ENCODE measurements around the gene DNTT. TPM values are rescaled to one million over a fixed set of nuclear protein-coding genes. Genes with fewer than 3 reads are reported as not detected.
"Not testable (repeated sequence)": the region's sequence is repeated elsewhere in the genome, so short reads cannot be mapped to it uniquely, and the experiment has no call there.

Gene DNTT
- total RNA-seq, 1 experiment from 2014 or later: not detected

- no peak for DNase-seq (ENCODE audit: low read depth)
Measured at GRCh38 chr10:96276426-96276825, 27.8 kb upstream of the DNTT start.

- no peak for DNase-seq (ENCODE audit: low read depth)
Measured at GRCh38 chr10:96276831-96277230, 27.4 kb upstream of the DNTT start.

GRCh38 chr10:96279191-96279641 lies 25.0 kb upstream of the DNTT start:
- no peak for DNase-seq (ENCODE audit: low read depth)

GRCh38 chr10:96280859-96281258 lies 23.4 kb upstream of the DNTT start:
- peak; percentile 22 for DNase-seq (ENCODE audit: low read depth)

- no peak for DNase-seq (ENCODE audit: low read depth)
Measured at GRCh38 chr10:96281444-96282029, 22.7 kb upstream of the DNTT start.

GRCh38 chr10:96283351-96283750 lies 20.9 kb upstream of the DNTT start:
- no peak for DNase-seq (ENCODE audit: low read depth)

- no peak for DNase-seq (ENCODE audit: low read depth)
Measured at GRCh38 chr10:96283756-96284155, 20.5 kb upstream of the DNTT start.

- no peak for DNase-seq (ENCODE audit: low read depth)
Measured at GRCh38 chr10:96285331-96285752, 18.9 kb upstream of the DNTT start.

GRCh38 chr10:96287392-96288105 lies 16.7 kb upstream of the DNTT start:
- DNase-seq (ENCODE audit: low read depth): no peak

GRCh38 chr10:96288151-96288621 lies 16.0 kb upstream of the DNTT start:
- no peak for DNase-seq (ENCODE audit: low read depth)

GRCh38 chr10:96289218-96289910 lies 14.9 kb upstream of the DNTT start:
- no peak for DNase-seq (ENCODE audit: low read depth)

- no peak for DNase-seq (ENCODE audit: low read depth)
Measured at GRCh38 chr10:96290368-96291133, 13.7 kb upstream of the DNTT start.

- no peak for DNase-seq (ENCODE audit: low read depth)
Measured at GRCh38 chr10:96292971-96293920, 11.0 kb upstream of the DNTT start.

- no peak for DNase-seq (ENCODE audit: low read depth)
Measured at GRCh38 chr10:96295475-96295874, 8.8 kb upstream of the DNTT start.

GRCh38 chr10:96297486-96297885 lies 6.7 kb upstream of the DNTT start:
- no peak for DNase-seq (ENCODE audit: low read depth)

GRCh38 chr10:96298362-96298761 lies 5.9 kb upstream of the DNTT start:
- no peak for DNase-seq (ENCODE audit: low read depth)

GRCh38 chr10:96299383-96299782 lies 4.9 kb upstream of the DNTT start:
- DNase-seq (ENCODE audit: low read depth): no peak

- no peak for DNase-seq (ENCODE audit: low read depth)
Measured at GRCh38 chr10:96301616-96302015, 2.6 kb upstream of the DNTT start.

GRCh38 chr10:96305019-96305418 lies 785 bp downstream of the DNTT start:
- DNase-seq (ENCODE audit: low read depth): no peak

- peak; percentile 5 for DNase-seq (ENCODE audit: low read depth)
Measured at GRCh38 chr10:96306516-96306915, 2.3 kb downstream of the DNTT start.

- DNase-seq (ENCODE audit: low read depth): not testable (repeated sequence)
Measured at GRCh38 chr10:96308854-96309253, 4.6 kb downstream of the DNTT start.

Measured in Daoy (cell line).